Ishikawa (cell line): Measurements from ENCODE around the gene RAB40C.

Experiments
- CEBPB ChIP-seq: IDR thresholded peaks from 2 replicates; pipeline ENCODE4 v1.6.1; 2012
- CREB1 ChIP-seq: IDR thresholded peaks from 2 replicates; pipeline ENCODE4 v1.6.1; 2012; ENCODE audit warnings: low read depth
- EGR1 ChIP-seq: IDR thresholded peaks from 2 replicates; pipeline ENCODE4 v1.6.1; 2012
- EP300 ChIP-seq: IDR thresholded peaks from 2 replicates; pipeline ENCODE4 v1.6.1; 2012; ENCODE audit warnings: borderline replicate concordance
- FOXM1 ChIP-seq: IDR thresholded peaks from 2 replicates; pipeline ENCODE4 v1.6.1; 2012; ENCODE audit warnings: low read depth, borderline replicate concordance
- NFIC ChIP-seq: IDR thresholded peaks from 2 replicates; pipeline ENCODE4 v1.6.1; 2012
- RAD21 ChIP-seq: IDR thresholded peaks from 2 replicates; pipeline ENCODE4 v1.6.1; 2012; ENCODE audit warnings: low read depth
- TAF1 ChIP-seq: IDR thresholded peaks from 2 replicates; pipeline ENCODE4 v1.6.1; 2012; ENCODE audit warnings: low read depth, mild to moderate bottlenecking
- TCF12 ChIP-seq: IDR thresholded peaks from 2 replicates; pipeline ENCODE4 v1.6.1; 2012; ENCODE audit warnings: low read depth
- TEAD4 ChIP-seq: IDR thresholded peaks from 2 replicates; pipeline ENCODE4 v1.6.1; 2012
- YY1 ChIP-seq: IDR thresholded peaks from 2 replicates; pipeline ENCODE4 v1.6.1; 2012; ENCODE audit warnings: low read depth
- ZBTB7A ChIP-seq: IDR thresholded peaks from 2 replicates; pipeline ENCODE4 v1.6.1; 2012; ENCODE audit warnings: low read depth
- TF ChIP-seq, protein P1 (sequence below): IDR thresholded peaks from 2 replicates; pipeline ENCODE4 v1.6.1; 2012; ENCODE audit warnings: low read depth, mild to moderate bottlenecking
- TF ChIP-seq, protein P2 (sequence below): IDR thresholded peaks from 2 replicates; pipeline ENCODE4 v1.6.1; 2012
- TF ChIP-seq, protein P3 (sequence below): IDR thresholded peaks from 2 replicates; pipeline ENCODE4 v1.6.1; 2012

RAB40C gene

DNA sequence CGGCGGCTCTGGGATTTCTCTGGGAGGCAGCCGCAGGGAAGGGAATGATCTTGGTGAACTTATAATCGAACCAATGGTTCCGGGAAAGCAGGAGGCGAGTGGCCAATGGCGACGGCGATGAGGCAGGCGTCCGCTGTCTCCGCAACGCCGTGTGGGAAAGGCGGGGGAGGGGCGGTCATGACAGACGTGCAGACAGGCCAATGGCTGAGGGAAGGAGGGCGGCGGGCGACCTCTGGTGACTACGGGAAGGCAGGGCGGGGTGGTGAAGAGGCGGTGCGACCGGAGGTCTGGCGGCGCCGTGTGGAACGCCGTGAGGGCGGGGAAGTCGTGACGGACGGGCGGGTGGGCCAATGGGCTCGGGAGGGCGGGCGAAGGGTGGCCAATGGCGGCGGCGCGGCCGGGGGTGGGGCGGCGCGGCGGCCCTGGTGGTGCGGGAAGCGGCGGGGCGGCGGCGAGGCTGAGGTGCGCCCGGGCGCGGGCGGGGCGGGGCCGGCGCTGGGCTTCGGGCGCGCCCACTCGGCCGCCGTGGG lies at the start of gene RAB40C:
Gene RAB40C, plus strand, starts transcription at position 409 of the 530 bp plus-strand sequence. CDS start 226 bp downstream, outside the sequence.
- TF ChIP-seq TAF1, result no peak
- TF ChIP-seq ZBTB7A, result no peak
- TF ChIP-seq EGR1, result peak; percentile 57; the same call in 1 of the 2 replicates
- TF ChIP-seq, protein P1, sequence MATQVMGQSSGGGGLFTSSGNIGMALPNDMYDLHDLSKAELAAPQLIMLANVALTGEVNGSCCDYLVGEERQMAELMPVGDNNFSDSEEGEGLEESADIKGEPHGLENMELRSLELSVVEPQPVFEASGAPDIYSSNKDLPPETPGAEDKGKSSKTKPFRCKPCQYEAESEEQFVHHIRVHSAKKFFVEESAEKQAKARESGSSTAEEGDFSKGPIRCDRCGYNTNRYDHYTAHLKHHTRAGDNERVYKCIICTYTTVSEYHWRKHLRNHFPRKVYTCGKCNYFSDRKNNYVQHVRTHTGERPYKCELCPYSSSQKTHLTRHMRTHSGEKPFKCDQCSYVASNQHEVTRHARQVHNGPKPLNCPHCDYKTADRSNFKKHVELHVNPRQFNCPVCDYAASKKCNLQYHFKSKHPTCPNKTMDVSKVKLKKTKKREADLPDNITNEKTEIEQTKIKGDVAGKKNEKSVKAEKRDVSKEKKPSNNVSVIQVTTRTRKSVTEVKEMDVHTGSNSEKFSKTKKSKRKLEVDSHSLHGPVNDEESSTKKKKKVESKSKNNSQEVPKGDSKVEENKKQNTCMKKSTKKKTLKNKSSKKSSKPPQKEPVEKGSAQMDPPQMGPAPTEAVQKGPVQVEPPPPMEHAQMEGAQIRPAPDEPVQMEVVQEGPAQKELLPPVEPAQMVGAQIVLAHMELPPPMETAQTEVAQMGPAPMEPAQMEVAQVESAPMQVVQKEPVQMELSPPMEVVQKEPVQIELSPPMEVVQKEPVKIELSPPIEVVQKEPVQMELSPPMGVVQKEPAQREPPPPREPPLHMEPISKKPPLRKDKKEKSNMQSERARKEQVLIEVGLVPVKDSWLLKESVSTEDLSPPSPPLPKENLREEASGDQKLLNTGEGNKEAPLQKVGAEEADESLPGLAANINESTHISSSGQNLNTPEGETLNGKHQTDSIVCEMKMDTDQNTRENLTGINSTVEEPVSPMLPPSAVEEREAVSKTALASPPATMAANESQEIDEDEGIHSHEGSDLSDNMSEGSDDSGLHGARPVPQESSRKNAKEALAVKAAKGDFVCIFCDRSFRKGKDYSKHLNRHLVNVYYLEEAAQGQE, result no peak
- no peak for TF ChIP-seq TCF12
- TF ChIP-seq CEBPB, result no peak
- no peak for TF ChIP-seq NFIC
- peak; percentile 55; the same call in 1 of the 2 replicates for TF ChIP-seq CREB1
- TF ChIP-seq, protein P2, sequence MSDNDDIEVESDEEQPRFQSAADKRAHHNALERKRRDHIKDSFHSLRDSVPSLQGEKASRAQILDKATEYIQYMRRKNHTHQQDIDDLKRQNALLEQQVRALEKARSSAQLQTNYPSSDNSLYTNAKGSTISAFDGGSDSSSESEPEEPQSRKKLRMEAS, result 0 out of 2 replicates have a peak, but pooled peaks have one; percentile 4
- no peak for TF ChIP-seq YY1

DNA sequence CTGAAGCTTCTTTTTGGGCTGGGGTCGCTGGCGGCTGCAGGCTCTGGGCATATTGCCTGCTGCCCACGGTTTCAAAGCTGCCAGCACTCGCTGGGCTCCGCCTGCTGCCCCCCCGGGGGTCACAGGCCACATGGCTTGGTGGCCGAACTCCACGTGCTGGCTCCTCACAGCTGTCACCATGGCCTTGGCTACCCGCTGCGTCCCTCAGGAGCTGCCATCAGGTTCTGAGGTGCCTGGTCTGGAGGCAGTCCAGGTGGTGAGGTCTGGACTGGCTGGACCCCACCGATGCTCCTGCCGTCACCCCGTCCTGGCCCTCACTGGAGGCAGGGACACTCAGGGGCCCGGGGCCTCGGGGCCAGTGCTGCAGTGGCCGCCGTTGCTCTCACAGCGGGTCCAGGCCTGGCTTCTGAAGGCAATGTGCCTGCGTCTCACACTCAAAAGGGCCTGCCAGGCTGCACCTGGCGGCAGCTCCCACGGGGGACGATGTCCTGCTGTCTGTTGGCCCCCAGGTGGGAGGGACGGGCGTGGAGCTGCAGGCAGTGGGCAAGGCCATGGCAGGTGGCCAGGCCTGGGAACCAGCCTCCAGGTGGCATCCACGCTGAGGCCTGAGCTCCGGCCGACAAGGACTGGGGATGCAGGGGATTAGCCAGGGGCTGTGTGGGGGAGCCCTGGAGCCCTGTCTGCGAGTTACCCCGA lies 49.1 kb upstream of the RAB40C start:
- TF ChIP-seq ZBTB7A (no peak), FOXM1 (no peak), RAD21 (no peak), NFIC (no peak), CREB1 (no peak), TEAD4 (no peak), CEBPB (no peak), EP300 (no peak), YY1 (no peak), TCF12 (no peak)
- TF ChIP-seq, protein P1, result no peak
- TF ChIP-seq, protein P2, result no peak

DNA sequence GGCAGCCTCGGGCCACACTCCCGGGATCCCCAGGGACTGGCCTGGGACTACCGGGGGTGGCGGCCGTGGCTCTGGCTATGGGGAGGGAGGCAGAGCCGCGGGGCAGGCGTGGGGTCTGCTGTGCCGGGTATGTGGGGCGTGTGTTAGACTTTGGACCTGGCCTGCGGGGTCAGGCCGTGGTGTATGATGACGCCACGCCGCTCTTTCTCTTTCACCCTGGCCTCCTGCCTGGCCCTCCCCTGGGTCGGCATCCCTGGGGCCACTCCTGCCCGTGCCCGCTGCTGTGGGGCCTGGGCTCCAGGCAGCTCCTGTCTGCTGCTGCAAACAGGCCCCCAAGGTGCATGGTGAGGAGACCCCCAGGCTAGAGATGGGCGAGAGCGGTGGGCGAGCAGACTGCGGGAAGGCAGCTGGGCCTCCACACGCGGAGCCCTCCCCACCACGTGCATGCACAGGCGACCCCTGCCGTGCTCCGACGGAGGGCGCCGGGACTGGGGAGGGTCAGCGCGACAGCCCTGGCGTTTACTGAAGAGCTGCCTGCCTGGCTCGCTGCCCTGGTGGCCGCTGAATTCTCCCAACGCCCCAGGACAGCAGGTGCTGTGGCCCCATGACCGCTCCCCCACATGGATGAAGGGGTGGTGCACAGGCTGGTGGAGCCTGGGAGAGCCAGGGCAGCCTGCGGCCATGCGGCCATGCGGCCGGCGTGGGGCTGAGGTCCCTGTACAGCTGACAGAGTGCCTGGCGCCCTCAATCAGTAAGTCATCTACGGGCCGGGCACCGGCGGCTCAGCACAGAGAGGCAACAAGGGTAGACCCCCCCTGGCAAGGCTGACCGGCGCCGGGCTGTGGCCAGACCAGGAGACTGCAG lies 46.3 kb upstream of the RAB40C start:
- no peak for TF ChIP-seq TEAD4
- TF ChIP-seq TCF12, result no peak
- TF ChIP-seq ZBTB7A, result no peak
- TF ChIP-seq, protein P3, sequence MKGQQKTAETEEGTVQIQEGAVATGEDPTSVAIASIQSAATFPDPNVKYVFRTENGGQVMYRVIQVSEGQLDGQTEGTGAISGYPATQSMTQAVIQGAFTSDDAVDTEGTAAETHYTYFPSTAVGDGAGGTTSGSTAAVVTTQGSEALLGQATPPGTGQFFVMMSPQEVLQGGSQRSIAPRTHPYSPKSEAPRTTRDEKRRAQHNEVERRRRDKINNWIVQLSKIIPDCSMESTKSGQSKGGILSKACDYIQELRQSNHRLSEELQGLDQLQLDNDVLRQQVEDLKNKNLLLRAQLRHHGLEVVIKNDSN, result no peak
- TF ChIP-seq CREB1, result no peak
- TF ChIP-seq FOXM1, result no peak
- no peak for TF ChIP-seq EP300
- TF ChIP-seq RAD21, result no peak
- TF ChIP-seq TAF1, result no peak
- TF ChIP-seq, protein P1, result no peak
- TF ChIP-seq NFIC, result no peak
- no peak for TF ChIP-seq EGR1
- no peak for TF ChIP-seq YY1

DNA sequence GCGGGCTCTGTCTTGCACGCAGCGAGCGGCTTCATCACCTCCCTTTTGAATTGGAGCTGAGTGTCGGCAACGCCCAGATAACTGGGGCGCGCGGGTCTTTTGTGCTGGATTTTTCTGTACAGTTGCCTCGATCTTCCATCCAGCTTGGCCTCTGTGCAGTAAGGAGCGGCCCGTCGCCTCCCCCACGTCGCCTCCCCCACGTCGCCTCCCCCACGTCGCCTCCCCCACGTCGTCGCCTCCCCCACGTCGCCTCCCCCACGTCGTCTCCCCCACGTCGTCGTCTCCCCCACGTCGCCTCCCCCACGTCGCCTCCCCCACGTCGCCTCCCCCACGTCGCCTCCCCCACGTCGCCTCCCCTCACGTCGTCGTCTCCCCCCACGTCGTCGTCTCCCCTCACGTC lies 45.3 kb upstream of the RAB40C start:
- TF ChIP-seq RAD21, result no peak
- no peak for TF ChIP-seq EP300
- TF ChIP-seq FOXM1, result no peak
- no peak for TF ChIP-seq TCF12
- no peak for TF ChIP-seq ZBTB7A
- TF ChIP-seq NFIC, result no peak
- no peak for TF ChIP-seq EGR1
- TF ChIP-seq CEBPB, result no peak
- no peak for TF ChIP-seq TEAD4
- TF ChIP-seq, protein P1, result no peak
- no peak for TF ChIP-seq CREB1
- TF ChIP-seq YY1, result no peak
- TF ChIP-seq, protein P2, result no peak
- no peak for TF ChIP-seq TAF1
- TF ChIP-seq, protein P3, result no peak
